GM12878 (cell line): ENCODE data around the gene TRIM28. TPM values are rescaled to one million over a fixed set of nuclear protein-coding genes. Genes with fewer than 3 reads are reported as not detected.

Experiments
- EZH2 ChIP-seq: IDR thresholded peaks from 2 replicates; pipeline ENCODE4 v1.6.1; 2012; ENCODE audit warnings: low read depth, mild to moderate bottlenecking, control low read depth, inconsistent platforms, low read length, borderline replicate concordance; ENCODE audit not compliant: control insufficient read depth
- GATAD2B ChIP-seq: fragments of 450-650 bp; conservative IDR thresholded peaks from 2 replicates; pipeline ENCODE4 v1.6.1; 2017; ENCODE audit warnings: low read depth, mild to moderate bottlenecking, moderate library complexity
- MEF2B ChIP-seq: fragments of 450-650 bp; IDR thresholded peaks from 2 replicates; pipeline ENCODE4 v1.6.1; 2018; ENCODE audit warnings: mild to moderate bottlenecking, moderate library complexity; ENCODE audit not compliant: partially characterized antibody, poor library complexity, severe bottlenecking
- NFYB ChIP-seq: IDR thresholded peaks from 2 replicates; pipeline ENCODE4 v1.6.1; 2011; ENCODE audit warnings: low read depth, mild to moderate bottlenecking, low read length, improper control_type of control experiment, moderate library complexity; ENCODE audit not compliant: insufficient read depth
- POLR2AphosphoS2 ChIP-seq: IDR thresholded peaks from 2 replicates; pipeline ENCODE4 v1.6.1; 2011; ENCODE audit warnings: low read depth, mild to moderate bottlenecking, low read length, improper control_type of control experiment, moderate library complexity
- TBL1XR1 ChIP-seq: IDR thresholded peaks from 2 replicates; pipeline ENCODE4 v1.6.1; 2012; ENCODE audit warnings: low read depth, low read length, improper control_type of control experiment
- YY1 ChIP-seq: IDR thresholded peaks from 2 replicates; pipeline ENCODE4 v1.6.1; 2011; ENCODE audit warnings: low read depth, mild to moderate bottlenecking, low read length
- polyA plus RNA-seq, 11 experiments: library from polyadenylated mRNA; depleted of rRNA in 4 of 11; unstranded in 6 of 11; stranded (reverse) in 5 of 11; fragments of >200 nt; fragmentation: Nextera tagmentation in 4 of 11; fragmentation: Illumina TruSeq in 1 of 11; extraction: Ambion mirVana in 4 of 11; extraction: Trizol in 1 of 11; gene quantifications; 1 replicate in 1 of 11; 2 replicates in 10 of 11; pipeline versions ENCODE4 v1.2.1 to v1.2.3, GENCODE V29; 2011 to 2016; ENCODE audit warnings: inconsistent platforms in 2 of 11, missing spikeins in 2 of 11, low read depth in 1 of 11
- total RNA-seq, 4 experiments: library from RNA; depleted of rRNA in 3 of 4; stranded (reverse); fragments of >200 nt in 3 of 4; fragmentation: Illumina TruSeq in 1 of 4; extraction: Trizol in 1 of 4; gene quantifications; 2 replicates each; pipeline versions ENCODE4 v1.2.1 to v1.2.3, GENCODE V29; 2013 to 2021
- TF ChIP-seq, protein P1 (sequence below): IDR thresholded peaks from 2 replicates; pipeline ENCODE4 v1.6.1; 2011; ENCODE audit warnings: low read depth, low read length, improper control_type of control experiment, borderline replicate concordance
- TF ChIP-seq, protein P2 (sequence below), 3 experiments: IDR thresholded peaks in 2 of 3; conservative IDR thresholded peaks in 1 of 3; 2 replicates each; pipeline ENCODE4 v1.5.1; 2011; ENCODE audit warnings: low read depth in 3 of 3, low read length in 3 of 3, mild to moderate bottlenecking in 3 of 3, control low read depth in 2 of 3, moderate library complexity in 2 of 3, inconsistent platforms in 1 of 3, mixed read lengths in 1 of 3; ENCODE audit not compliant: control insufficient read depth in 2 of 3, insufficient read depth in 1 of 3; ENCODE audit errors: extremely low read depth in 1 of 3
- TF ChIP-seq, protein P3 (sequence below): fragments of 450-650 bp; IDR thresholded peaks from 2 replicates; pipeline ENCODE4 v1.6.1; 2016; ENCODE audit warnings: mild to moderate bottlenecking
- TF ChIP-seq, protein P4 (sequence below): IDR thresholded peaks from 2 replicates; pipeline ENCODE4 v1.6.1; 2012; ENCODE audit warnings: improper control_type of control experiment, low read depth, low read length; ENCODE audit not compliant: insufficient replicate concordance
- TF ChIP-seq, protein P5 (sequence below): fragments of 450-650 bp; IDR thresholded peaks from 2 replicates; pipeline ENCODE4 v1.6.1; 2017; ENCODE audit warnings: mild to moderate bottlenecking, moderate library complexity

TRIM28 gene
- total and polyA plus RNA-seq, 10 of the 15 experiments (the other 5 are each of a cell fraction or from before 2014, with no cell fraction given): 5.0 to 650 (median 296) TPM

DNA sequence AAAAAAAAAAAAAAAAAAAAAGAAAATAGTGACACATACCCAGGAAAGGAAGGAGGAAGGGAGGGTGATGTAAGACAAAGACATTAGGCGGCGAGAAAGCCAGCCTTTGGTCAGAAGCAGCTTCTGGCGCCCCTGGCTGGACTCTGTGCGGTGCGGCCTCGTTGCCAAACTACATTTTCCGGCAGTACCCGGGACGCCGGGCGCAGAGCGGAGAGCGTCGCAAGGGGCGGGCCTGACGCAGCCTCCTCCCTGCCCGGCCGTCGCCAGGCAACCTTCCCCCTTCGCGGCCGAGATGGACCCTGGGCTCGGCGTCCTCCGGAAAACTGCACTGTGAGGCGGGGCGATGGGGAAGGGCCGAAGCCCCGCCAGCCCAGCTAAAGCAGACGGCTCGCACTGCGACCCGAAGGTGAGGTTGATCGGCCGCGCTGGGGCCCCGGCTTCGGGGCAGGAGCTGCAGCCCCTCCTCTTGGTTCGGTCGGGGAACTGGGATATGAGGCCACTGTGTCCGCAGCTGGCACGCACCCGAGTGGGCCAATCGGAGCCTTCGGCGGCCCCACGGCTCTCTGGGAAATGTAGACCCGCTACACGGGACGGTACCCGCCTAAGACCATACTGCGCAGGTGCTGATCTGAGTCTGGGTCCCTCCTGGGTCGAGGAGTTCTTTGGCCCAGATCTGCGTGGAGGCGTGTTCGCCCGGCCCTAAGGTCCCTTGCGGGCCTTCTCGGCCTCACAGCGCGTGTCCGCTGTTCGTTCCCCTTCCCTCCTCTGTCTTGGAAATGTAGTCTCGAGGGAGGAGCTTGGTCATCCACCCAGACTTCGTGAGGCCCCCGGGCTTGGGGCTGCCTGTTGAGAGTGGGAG, 31.5 kb downstream of the TRIM28 start (continued):
- TF ChIP-seq, protein P1, sequence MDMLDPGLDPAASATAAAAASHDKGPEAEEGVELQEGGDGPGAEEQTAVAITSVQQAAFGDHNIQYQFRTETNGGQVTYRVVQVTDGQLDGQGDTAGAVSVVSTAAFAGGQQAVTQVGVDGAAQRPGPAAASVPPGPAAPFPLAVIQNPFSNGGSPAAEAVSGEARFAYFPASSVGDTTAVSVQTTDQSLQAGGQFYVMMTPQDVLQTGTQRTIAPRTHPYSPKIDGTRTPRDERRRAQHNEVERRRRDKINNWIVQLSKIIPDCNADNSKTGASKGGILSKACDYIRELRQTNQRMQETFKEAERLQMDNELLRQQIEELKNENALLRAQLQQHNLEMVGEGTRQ: no peak
- peak; percentile 19 for TF ChIP-seq MEF2B
- TF ChIP-seq, protein P2, sequence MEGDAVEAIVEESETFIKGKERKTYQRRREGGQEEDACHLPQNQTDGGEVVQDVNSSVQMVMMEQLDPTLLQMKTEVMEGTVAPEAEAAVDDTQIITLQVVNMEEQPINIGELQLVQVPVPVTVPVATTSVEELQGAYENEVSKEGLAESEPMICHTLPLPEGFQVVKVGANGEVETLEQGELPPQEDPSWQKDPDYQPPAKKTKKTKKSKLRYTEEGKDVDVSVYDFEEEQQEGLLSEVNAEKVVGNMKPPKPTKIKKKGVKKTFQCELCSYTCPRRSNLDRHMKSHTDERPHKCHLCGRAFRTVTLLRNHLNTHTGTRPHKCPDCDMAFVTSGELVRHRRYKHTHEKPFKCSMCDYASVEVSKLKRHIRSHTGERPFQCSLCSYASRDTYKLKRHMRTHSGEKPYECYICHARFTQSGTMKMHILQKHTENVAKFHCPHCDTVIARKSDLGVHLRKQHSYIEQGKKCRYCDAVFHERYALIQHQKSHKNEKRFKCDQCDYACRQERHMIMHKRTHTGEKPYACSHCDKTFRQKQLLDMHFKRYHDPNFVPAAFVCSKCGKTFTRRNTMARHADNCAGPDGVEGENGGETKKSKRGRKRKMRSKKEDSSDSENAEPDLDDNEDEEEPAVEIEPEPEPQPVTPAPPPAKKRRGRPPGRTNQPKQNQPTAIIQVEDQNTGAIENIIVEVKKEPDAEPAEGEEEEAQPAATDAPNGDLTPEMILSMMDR (IDR thresholded peaks at IDR 0.05 in 2 of 3, conservative IDR thresholded peaks at IDR 0.05 in 1 of 3; ENCODE audit: control insufficient read depth in 2 of 3, extremely low read depth in 1 of 3, insufficient read depth in 1 of 3, low read depth in 3 of 3, low read length in 3 of 3): peak in 2 of 3 experiments; percentile 27; a peak in 2 of 6 replicates
- TF ChIP-seq POLR2AphosphoS2: peak; percentile 65; the same call in 1 of the 2 replicates
- TF ChIP-seq, protein P3, sequence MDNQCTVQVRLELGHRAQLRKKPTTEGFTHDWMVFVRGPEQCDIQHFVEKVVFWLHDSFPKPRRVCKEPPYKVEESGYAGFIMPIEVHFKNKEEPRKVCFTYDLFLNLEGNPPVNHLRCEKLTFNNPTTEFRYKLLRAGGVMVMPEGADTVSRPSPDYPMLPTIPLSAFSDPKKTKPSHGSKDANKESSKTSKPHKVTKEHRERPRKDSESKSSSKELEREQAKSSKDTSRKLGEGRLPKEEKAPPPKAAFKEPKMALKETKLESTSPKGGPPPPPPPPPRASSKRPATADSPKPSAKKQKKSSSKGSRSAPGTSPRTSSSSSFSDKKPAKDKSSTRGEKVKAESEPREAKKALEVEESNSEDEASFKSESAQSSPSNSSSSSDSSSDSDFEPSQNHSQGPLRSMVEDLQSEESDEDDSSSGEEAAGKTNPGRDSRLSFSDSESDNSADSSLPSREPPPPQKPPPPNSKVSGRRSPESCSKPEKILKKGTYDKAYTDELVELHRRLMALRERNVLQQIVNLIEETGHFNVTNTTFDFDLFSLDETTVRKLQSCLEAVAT: peak; percentile 87
- TF ChIP-seq YY1: peak; percentile 48; the same call in 1 of the 2 replicates
- TF ChIP-seq, protein P4, sequence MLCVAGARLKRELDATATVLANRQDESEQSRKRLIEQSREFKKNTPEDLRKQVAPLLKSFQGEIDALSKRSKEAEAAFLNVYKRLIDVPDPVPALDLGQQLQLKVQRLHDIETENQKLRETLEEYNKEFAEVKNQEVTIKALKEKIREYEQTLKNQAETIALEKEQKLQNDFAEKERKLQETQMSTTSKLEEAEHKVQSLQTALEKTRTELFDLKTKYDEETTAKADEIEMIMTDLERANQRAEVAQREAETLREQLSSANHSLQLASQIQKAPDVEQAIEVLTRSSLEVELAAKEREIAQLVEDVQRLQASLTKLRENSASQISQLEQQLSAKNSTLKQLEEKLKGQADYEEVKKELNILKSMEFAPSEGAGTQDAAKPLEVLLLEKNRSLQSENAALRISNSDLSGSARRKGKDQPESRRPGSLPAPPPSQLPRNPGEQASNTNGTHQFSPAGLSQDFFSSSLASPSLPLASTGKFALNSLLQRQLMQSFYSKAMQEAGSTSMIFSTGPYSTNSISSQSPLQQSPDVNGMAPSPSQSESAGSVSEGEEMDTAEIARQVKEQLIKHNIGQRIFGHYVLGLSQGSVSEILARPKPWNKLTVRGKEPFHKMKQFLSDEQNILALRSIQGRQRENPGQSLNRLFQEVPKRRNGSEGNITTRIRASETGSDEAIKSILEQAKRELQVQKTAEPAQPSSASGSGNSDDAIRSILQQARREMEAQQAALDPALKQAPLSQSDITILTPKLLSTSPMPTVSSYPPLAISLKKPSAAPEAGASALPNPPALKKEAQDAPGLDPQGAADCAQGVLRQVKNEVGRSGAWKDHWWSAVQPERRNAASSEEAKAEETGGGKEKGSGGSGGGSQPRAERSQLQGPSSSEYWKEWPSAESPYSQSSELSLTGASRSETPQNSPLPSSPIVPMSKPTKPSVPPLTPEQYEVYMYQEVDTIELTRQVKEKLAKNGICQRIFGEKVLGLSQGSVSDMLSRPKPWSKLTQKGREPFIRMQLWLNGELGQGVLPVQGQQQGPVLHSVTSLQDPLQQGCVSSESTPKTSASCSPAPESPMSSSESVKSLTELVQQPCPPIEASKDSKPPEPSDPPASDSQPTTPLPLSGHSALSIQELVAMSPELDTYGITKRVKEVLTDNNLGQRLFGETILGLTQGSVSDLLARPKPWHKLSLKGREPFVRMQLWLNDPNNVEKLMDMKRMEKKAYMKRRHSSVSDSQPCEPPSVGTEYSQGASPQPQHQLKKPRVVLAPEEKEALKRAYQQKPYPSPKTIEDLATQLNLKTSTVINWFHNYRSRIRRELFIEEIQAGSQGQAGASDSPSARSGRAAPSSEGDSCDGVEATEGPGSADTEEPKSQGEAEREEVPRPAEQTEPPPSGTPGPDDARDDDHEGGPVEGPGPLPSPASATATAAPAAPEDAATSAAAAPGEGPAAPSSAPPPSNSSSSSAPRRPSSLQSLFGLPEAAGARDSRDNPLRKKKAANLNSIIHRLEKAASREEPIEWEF: no peak
- TF ChIP-seq, protein P5, sequence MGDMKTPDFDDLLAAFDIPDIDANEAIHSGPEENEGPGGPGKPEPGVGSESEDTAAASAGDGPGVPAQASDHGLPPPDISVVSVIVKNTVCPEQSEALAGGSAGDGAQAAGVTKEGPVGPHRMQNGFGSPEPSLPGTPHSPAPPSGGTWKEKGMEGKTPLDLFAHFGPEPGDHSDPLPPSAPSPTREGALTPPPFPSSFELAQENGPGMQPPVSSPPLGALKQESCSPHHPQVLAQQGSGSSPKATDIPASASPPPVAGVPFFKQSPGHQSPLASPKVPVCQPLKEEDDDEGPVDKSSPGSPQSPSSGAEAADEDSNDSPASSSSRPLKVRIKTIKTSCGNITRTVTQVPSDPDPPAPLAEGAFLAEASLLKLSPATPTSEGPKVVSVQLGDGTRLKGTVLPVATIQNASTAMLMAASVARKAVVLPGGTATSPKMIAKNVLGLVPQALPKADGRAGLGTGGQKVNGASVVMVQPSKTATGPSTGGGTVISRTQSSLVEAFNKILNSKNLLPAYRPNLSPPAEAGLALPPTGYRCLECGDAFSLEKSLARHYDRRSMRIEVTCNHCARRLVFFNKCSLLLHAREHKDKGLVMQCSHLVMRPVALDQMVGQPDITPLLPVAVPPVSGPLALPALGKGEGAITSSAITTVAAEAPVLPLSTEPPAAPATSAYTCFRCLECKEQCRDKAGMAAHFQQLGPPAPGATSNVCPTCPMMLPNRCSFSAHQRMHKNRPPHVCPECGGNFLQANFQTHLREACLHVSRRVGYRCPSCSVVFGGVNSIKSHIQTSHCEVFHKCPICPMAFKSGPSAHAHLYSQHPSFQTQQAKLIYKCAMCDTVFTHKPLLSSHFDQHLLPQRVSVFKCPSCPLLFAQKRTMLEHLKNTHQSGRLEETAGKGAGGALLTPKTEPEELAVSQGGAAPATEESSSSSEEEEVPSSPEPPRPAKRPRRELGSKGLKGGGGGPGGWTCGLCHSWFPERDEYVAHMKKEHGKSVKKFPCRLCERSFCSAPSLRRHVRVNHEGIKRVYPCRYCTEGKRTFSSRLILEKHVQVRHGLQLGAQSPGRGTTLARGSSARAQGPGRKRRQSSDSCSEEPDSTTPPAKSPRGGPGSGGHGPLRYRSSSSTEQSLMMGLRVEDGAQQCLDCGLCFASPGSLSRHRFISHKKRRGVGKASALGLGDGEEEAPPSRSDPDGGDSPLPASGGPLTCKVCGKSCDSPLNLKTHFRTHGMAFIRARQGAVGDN: peak; percentile 79; the same call in 1 of the 2 replicates
- TF ChIP-seq TBL1XR1: no peak
- TF ChIP-seq NFYB: peak; percentile 91
- peak; percentile 83 for TF ChIP-seq GATAD2B
- no peak for TF ChIP-seq EZH2
